IPS-18c (cell line): ENCODE results near the gene BAIAP3.

Source experiments
- H3K4me3 ChIP-seq: 2 replicates; pipeline ENCODE4 v1.7.0; 2013; ENCODE audit warnings: low read depth, mild to moderate bottlenecking, low read length, moderate library complexity; ENCODE audit not compliant: insufficient read depth
- H3K9me3 ChIP-seq: one replicate; pipeline ENCODE4 v1.6.1; 2013; ENCODE audit warnings: mild to moderate bottlenecking, low read length, moderate library complexity; ENCODE audit not compliant: control insufficient read depth, insufficient read depth

BAIAP3 gene

DNA sequence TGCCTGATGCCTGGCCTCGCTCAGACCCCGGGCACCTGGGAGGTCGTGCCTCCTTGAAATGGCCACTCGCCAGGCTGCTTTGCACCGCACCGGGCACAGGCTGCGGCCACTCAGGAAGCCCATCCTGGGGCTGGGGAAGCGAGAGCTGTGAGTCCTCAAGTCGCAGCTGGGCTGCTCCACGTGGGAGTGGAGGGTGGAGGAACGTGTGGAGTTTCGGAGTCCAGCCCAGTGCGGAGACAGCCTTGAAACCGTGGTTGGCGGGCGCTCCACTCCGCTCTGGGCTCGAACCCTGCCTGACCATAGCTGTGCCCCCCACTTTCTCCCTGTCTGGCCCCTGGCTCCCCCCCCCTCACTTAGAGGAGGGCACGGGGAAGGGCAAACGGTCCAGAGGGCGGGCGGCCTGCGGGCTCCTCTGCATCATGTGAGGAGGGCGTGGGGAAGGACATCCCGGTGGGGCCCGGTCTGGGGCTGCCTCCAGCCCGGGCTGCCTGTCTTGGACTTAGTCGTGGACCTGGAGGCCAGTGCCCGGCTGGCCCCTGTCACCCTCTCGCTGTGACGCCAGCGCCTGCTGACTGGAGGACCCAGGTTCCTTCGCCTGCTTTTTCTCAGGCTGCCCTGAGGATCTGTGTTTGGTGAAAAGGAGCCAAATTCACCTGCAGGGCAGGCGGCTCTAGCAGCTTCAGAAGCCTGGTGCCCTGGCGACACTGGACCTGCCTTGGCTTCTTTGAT is 21.5 kb upstream of the BAIAP3 start:
- peak overlapping the region; percentile 80 for H3K4me3 ChIP-seq
- no peaks in the 10 kb centered on the region for H3K9me3 ChIP-seq

DNA sequence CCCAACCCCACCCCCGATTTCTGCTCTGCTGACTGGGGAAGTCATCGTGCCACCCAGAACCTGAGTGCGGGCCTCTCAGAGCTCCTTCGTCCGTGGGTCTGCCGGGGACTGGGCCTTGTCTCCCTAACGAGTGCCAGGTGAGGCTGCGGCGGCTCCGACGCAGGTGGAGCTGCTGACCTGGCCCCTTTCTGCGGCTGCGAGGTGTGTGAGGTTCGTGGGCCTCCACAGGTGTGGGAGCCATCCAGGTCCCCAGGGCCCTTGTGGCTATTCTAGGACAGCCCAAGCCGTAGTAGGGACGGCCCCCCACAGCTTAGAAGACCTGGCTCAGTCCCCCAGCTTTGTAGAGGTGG is 21.0 kb upstream of the BAIAP3 start:
- H3K9me3 ChIP-seq = no peaks in the 10 kb centered on the region
- no peak overlapping the region for H3K4me3 ChIP-seq

DNA sequence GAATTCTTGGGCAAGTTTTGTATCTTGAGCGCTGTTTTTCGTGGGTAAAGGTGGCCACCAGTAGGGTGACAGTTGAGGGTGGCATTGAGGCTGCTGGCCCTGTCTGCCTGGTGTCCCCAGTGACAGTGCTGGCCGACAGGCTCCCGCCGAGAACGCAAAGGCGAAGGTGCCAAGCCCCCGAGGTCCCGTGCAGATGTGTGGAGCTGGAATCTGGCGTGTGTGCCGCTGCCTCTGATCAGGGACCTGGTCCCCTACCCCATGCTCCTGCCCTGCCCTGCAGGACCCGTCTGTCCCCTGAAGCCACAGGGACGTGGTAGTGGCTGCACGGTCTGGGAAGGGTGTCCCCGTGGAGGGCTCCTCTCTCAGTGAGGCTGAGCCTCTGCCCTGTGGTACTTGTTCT is 20.5 kb upstream of the BAIAP3 start:
- H3K9me3 ChIP-seq = no peaks in the 10 kb centered on the region
- H3K4me3 ChIP-seq = no peak overlapping the region

- Histone ChIP-seq H3K9me3 (no peaks in the 10 kb centered on the region), H3K4me3 (no peak overlapping the region)
These were observed 19.6 kb upstream of the BAIAP3 start for GRCh38 chr16:1313721-1314369.

- H3K9me3 ChIP-seq = no peaks in the 10 kb centered on the region
- H3K4me3 ChIP-seq = no peak overlapping the region
These were observed 18.9 kb upstream of the BAIAP3 start for GRCh38 chr16:1314399-1315068.

DNA sequence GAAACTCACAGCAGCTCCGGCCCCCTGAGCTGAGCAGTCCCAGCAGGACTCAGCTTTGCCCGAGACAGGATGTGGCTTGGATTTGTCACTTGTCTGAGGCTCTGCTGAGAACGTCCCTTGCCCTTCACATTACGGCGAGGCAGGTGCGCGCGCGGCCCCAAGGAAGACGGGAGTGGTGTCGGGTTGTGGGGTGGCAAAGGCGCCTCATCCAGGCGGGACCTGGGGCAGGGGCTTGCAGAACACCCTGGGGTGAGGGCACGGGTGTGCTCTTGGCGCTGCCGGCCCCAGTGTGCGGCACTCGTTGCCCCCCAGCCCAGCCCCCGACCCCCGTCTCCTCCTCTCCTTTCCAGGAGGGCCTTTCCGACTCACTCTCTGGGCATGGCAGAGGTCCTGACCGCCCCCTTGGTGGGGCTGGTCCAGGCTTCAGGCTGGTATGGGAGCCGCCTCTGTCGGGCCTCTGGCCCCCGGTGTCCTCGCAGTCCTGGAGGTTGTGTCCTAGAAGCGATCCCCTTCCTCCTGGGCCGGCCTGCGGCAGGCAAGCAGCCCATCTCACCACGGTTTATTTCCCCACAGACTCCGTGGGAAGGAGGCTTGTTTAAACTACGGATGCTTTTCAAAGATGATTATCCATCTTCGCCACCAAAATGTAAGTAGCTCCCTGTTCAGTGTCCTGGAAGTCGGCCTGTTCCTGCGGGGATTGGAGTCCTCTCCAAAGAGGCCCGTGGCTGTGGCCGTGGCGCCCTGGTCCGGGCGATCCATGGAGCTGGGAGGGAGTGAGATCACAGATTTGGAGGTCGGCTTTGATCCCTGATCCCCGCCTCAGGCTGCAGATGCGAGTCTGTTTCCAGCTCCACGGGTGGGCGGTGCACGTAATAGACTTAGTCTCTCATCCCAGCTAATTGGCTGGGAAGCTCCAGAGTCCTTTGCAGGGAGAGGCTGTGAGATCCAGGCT is 18.1 kb upstream of the BAIAP3 start:
- no peak overlapping the region for H3K4me3 ChIP-seq
- H3K9me3 ChIP-seq = no peaks in the 10 kb centered on the region

- H3K4me3 ChIP-seq = no peak overlapping the region
- H3K9me3 ChIP-seq = no peaks in the 10 kb centered on the region
These were observed 17.4 kb upstream of the BAIAP3 start for GRCh38 chr16:1316033-1316405.

DNA sequence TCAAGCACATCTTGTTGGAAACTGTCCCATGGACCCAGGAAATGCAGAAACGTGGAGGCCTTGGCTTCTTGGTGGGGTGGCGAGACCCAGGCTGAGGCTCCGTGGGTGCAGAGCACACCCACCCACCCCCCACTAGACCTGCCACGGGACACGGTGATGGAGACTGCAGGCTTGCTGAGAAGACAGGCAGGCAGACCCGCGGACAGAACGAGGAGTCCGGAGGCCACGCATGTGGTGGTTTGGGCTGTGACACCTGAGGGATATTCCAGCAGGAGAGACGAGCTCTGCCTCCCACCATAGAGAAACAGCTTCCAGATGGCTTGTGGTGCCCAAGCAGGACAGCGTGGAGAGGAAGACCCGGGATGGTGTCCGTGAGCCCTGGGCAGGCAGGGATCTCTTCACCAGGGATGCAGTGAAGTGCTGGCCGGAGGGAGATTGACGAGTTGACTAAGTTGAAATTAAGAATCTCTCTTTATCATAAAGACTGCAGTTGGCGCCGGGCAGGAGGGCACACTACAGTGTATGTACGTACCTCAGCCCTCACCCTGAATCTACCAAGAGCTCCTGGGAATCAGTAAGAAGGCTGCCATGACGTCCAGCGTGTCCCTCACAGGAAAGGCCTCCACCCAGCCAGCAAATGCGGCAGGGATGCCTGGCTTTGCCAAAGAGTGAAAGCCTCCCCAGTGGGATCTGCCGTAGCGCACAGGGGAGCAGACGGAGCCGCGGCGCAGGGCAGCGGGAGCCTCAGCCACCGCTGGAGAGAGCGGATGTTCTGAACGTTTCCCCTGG is 15.8 kb upstream of the BAIAP3 start:
- Histone ChIP-seq H3K9me3 (no peaks in the 10 kb centered on the region), H3K4me3 (no peak overlapping the region)

GRCh38 chr16:1318268-1318545 is 15.2 kb upstream of the BAIAP3 start:
- Histone ChIP-seq H3K9me3 (no peaks in the 10 kb centered on the region), H3K4me3 (no peak overlapping the region)

GRCh38 chr16:1319041-1319440 is 14.4 kb upstream of the BAIAP3 start:
- Histone ChIP-seq H3K9me3 (no peaks in the 10 kb centered on the region), H3K4me3 (no peak overlapping the region)

DNA sequence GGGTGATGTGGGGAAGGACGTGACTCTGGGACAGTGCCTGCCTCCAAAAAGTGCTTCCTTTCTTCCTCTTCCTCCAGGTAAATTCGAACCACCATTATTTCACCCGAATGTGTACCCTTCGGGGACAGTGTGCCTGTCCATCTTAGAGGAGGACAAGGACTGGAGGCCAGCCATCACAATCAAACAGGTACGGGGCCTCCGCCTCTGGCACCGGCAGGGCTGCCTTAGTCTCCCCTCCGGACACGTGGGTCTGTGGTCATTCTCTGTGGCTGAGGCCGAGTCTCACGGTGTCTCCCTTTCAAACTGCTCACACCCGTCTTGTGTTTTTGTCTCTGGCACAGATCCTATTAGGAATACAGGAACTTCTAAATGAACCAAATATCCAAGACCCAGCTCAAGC is 13.3 kb upstream of the BAIAP3 start:
- H3K9me3 ChIP-seq = no peaks in the 10 kb centered on the region
- H3K4me3 ChIP-seq = no peak overlapping the region

- H3K9me3 ChIP-seq = no peaks in the 10 kb centered on the region
- no peak overlapping the region for H3K4me3 ChIP-seq
These were observed 12.7 kb upstream of the BAIAP3 start for GRCh38 chr16:1320658-1321240.

DNA sequence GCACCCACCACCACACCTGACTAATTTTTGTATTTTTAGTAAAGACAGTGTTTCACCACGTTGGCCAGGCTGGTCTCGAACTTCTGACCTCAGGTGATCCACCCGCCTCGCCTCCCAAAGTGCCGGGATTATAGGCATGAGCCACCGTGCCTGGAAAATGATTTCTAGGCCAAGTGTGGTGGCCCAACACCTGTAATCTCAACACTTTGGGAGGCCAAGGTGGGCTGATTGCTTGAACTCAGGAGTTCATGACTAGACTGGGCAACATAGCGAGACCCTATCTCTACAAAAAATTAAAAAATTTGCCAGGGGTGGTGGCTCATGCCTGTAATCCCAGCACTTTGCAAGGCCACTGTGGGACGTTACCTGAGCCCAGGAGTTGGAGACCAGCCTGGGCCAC is 11.0 kb upstream of the BAIAP3 start:
- H3K4me3 ChIP-seq = no peak overlapping the region
- no peaks in the 10 kb centered on the region for H3K9me3 ChIP-seq

GRCh38 chr16:1323296-1324239 is 9.9 kb upstream of the BAIAP3 start:
- no peak overlapping the region for H3K4me3 ChIP-seq
- no peaks in the 10 kb centered on the region for H3K9me3 ChIP-seq

GRCh38 chr16:1324286-1324826 is 9.1 kb upstream of the BAIAP3 start:
- no peak overlapping the region for H3K4me3 ChIP-seq
- no peaks in the 10 kb centered on the region for H3K9me3 ChIP-seq

DNA sequence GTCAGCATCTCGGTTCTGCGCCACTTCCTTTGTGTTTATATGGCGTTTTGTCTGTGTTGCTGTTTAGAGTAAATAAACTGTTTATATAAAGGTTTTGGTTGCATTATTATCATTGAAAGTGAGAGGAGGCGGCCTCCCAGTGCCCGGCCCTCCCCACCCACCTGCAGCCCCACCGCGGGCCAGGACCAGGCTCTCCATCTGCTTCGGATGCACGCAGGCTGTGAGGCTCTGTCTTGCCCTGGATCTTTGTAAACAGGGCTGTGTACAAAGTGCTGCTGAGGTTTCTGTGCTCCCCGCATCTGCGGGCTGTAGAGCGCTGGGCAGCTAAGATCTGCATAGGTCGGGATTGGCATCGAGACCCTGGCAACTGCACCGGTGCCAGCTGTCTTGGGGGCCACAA is 8.2 kb upstream of the BAIAP3 start:
- H3K4me3 ChIP-seq = no peak overlapping the region
- peaks cover 2% of the 10 kb centered on the region for H3K9me3 ChIP-seq
